DND-41 (cell line): Measurements from ENCODE around the gene CLCN6.

Source experiments
- ATAC-seq: fragments of 200-7000 bp; cut with Tn5 transposase; 3 replicates; pipeline ENCODE4 v1.9.1; 2021; ENCODE audit warnings: low read depth; ENCODE audit not compliant: insufficient read depth
- DNase-seq: peaks from one replicate; pipeline ENCODE4 v3.0.0-alpha.2; 2020
- H2AFZ ChIP-seq: 2 replicates; pipeline ENCODE4 v1.6.0; 2012; ENCODE audit warnings: low read depth, low read length
- H3K27ac ChIP-seq: 2 replicates; pipeline ENCODE4 v1.5.1; 2012; ENCODE audit warnings: low read length, inconsistent platforms
- H3K27me3 ChIP-seq: fragments of 200-600 bp; sonication (generic); 2 replicates; pipeline ENCODE4 v1.6.0; 2012; ENCODE audit warnings: low read length, mild to moderate bottlenecking, inconsistent platforms; ENCODE audit not compliant: insufficient read depth, poor library complexity
- H3K36me3 ChIP-seq: 2 replicates; pipeline ENCODE4 v1.5.1; 2012; ENCODE audit warnings: low read length, inconsistent platforms; ENCODE audit not compliant: insufficient read depth
- H3K4me1 ChIP-seq: 2 replicates; pipeline ENCODE4 v1.5.1; 2012; ENCODE audit warnings: mild to moderate bottlenecking, low read length; ENCODE audit not compliant: insufficient read depth
- H3K4me2 ChIP-seq: 2 replicates; pipeline ENCODE4 v1.6.0; 2012; ENCODE audit warnings: mild to moderate bottlenecking, moderate library complexity, low read length, inconsistent platforms; ENCODE audit not compliant: insufficient read depth
- H3K4me3 ChIP-seq, 2 experiments: fragments of 200-600 bp in 1 of 2; shearing (Covaris generic) in 1 of 2; 2 replicates each; pipeline ENCODE4 v1.5.1; 2012 to 2016; ENCODE audit warnings: inconsistent platforms in 2 of 2, low read length in 2 of 2, mild to moderate bottlenecking in 2 of 2, low read depth in 1 of 2, moderate library complexity in 1 of 2
- H3K79me2 ChIP-seq: 2 replicates; pipeline ENCODE4 v1.6.0; 2012; ENCODE audit warnings: low read length, inconsistent platforms; ENCODE audit not compliant: insufficient read depth
- H3K9ac ChIP-seq: 2 replicates; pipeline ENCODE4 v1.6.0; 2012; ENCODE audit warnings: low read depth, mild to moderate bottlenecking, inconsistent platforms, low read length, moderate library complexity
- H3K9me3 ChIP-seq: 2 replicates; pipeline ENCODE4 v1.5.1; 2012; ENCODE audit warnings: low read length, moderate library complexity, mild to moderate bottlenecking, inconsistent platforms; ENCODE audit not compliant: insufficient read depth, severe bottlenecking
- H4K20me1 ChIP-seq: 2 replicates; pipeline ENCODE4 v1.6.0; 2012; ENCODE audit warnings: low read length; ENCODE audit not compliant: insufficient read depth
- CTCF ChIP-seq: IDR thresholded peaks from 2 replicates; pipeline ENCODE4 v1.5.1; 2012; ENCODE audit warnings: borderline replicate concordance, low read length, moderate library complexity, mild to moderate bottlenecking; ENCODE audit not compliant: poor library complexity, severe bottlenecking; ENCODE audit errors: extremely low read depth
- EZH2 ChIP-seq: IDR thresholded peaks from 3 replicates; pipeline ENCODE4 v1.6.1; 2012; ENCODE audit warnings: borderline replicate concordance, low read depth, mild to moderate bottlenecking, moderate library complexity, low read length, inconsistent platforms; ENCODE audit not compliant: severe bottlenecking

CLCN6 gene

DNA sequence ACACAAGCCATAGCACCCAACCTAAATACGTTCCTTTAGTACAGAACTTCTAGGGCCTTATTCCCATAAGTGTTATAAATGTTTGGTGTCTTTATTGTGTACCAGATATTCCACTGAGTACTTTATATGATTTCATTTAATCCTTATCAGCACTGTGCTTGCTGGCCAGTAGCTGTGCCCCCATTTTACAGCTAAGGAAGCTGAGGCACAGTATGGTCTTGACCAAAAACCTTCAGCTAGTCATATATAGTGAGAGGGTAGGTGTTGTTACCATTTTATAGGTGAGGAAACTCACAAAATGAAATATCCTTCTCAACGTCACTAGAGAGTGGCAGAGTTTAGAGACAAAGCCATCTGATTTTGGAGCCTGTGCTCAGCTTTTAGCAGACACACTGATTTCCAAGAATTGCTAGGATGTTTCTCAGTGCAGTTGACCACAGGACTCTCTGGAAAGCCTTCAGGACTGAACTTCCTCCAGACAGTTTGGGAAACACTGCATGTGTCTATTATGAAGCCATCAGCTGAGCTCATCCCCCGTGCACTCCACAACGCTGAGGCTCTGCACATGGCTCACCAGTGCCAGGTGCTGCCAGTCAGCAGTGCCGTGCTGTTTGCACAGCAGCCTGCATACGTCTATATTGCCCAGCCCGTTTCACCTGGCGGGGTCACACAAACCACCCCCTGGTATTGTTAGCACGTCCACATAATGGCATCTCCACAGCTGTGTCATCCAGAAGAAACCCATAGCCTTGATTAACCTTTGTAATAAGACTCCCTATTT is 26.1 kb downstream of the CLCN6 start:
- Histone ChIP-seq H3K4me2 (no peak overlapping the region), H3K4me1 (no peaks in the 10 kb centered on the region), H3K9ac (no peak overlapping the region), H3K79me2 (no peaks in the 10 kb centered on the region), H2AFZ (no peak overlapping the region), H3K27ac (no peak overlapping the region), H3K27me3 (no peaks in the 10 kb centered on the region), H4K20me1 (peaks cover 16% of the 10 kb centered on the region), H3K4me3 (no peak overlapping the region), H3K36me3 (peaks cover 93% of the 10 kb centered on the region), H3K9me3 (no peaks in the 10 kb centered on the region)
- no peak for DNase-seq
- no peak for TF ChIP-seq CTCF
- no peak for ATAC-seq

GRCh38 chr1:11833497-11833896 is 27.5 kb downstream of the CLCN6 start:
- no peak for ATAC-seq
- H3K4me1 ChIP-seq, result no peaks in the 10 kb centered on the region
- no peaks in the 10 kb centered on the region for H3K79me2 ChIP-seq
- no peak overlapping the region for H3K4me2 ChIP-seq
- no peak overlapping the region for H3K4me3 ChIP-seq
- H4K20me1 ChIP-seq, result peaks cover 25% of the 10 kb centered on the region
- H3K9me3 ChIP-seq, result no peaks in the 10 kb centered on the region
- TF ChIP-seq EZH2, result no peak
- no peak for TF ChIP-seq CTCF
- DNase-seq, result no peak
- H3K9ac ChIP-seq, result no peak overlapping the region
- H3K27ac ChIP-seq, result no peak overlapping the region
- no peak overlapping the region for H2AFZ ChIP-seq
- no peaks in the 10 kb centered on the region for H3K27me3 ChIP-seq
- H3K36me3 ChIP-seq, result peaks cover 93% of the 10 kb centered on the region

DNA sequence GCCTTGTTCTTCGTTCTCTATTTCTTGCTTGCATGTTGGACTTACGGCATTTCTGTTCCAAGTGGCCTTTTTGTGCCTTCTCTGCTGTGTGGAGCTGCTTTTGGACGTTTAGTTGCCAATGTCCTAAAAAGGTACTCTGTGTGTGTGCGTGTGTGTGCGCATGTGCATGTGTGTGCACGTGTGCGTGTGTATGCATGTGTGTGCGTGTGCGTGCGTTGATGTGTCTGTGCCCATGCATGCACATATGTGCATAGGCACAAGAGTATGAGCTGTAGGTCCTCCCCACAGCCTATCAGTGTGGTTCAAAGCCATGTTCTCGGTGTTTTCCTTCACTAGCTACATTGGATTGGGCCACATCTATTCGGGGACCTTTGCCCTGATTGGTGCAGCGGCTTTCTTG is 27.9 kb downstream of the CLCN6 start:
- Histone ChIP-seq H3K4me2 (no peak overlapping the region), H3K4me1 (no peaks in the 10 kb centered on the region), H3K9ac (no peak overlapping the region), H3K27me3 (no peaks in the 10 kb centered on the region), H3K27ac (no peak overlapping the region), H3K79me2 (no peaks in the 10 kb centered on the region), H4K20me1 (peaks cover 26% of the 10 kb centered on the region), H3K36me3 (peaks cover 93% of the 10 kb centered on the region), H3K9me3 (no peaks in the 10 kb centered on the region), H2AFZ (no peak overlapping the region), H3K4me3 (no peak overlapping the region)
- no peak for TF ChIP-seq CTCF
- no peak for TF ChIP-seq EZH2
- no peak for ATAC-seq
- no peak for DNase-seq
